HG03039 (cell line): ENCODE measurements around the gene GRID1.

Source experiments
- ATAC-seq: cut with Tn5 transposase; IDR thresholded peaks from one replicate; pipeline ENCODE4 v1.9.1; 2021; ENCODE audit warnings: mild to moderate bottlenecking, moderate library complexity; ENCODE audit not compliant: unreplicated experiment

GRID1 gene

GRCh38 chr10:85795460-85795859 lies 571.1 kb downstream of the GRID1 start:
- ATAC-seq, result no peak

GRCh38 chr10:85794553-85794952 lies 572.0 kb downstream of the GRID1 start:
- no peak for ATAC-seq

- no peak for ATAC-seq
Measured at GRCh38 chr10:85792533-85792858, 574.1 kb downstream of the GRID1 start.

GRCh38 chr10:85791818-85792532 lies 574.6 kb downstream of the GRID1 start:
- no peak for ATAC-seq

- no peak for ATAC-seq
Measured at GRCh38 chr10:85789982-85790789, 576.4 kb downstream of the GRID1 start.

- ATAC-seq, result no peak
Measured at GRCh38 chr10:85789125-85789524, 577.5 kb downstream of the GRID1 start.

GRCh38 chr10:85788570-85788969 lies 578.0 kb downstream of the GRID1 start:
- no peak for ATAC-seq

- ATAC-seq, result no peak
Measured at GRCh38 chr10:85787881-85788280, 578.7 kb downstream of the GRID1 start.

GRCh38 chr10:85787393-85787792 lies 579.2 kb downstream of the GRID1 start:
- no peak for ATAC-seq

- ATAC-seq, result no peak
Measured at GRCh38 chr10:85786401-85786899, 580.1 kb downstream of the GRID1 start.

GRCh38 chr10:85784792-85785191 lies 581.8 kb downstream of the GRID1 start:
- ATAC-seq, result no peak

GRCh38 chr10:85781404-85781803 lies 585.2 kb downstream of the GRID1 start:
- no peak for ATAC-seq

- ATAC-seq, result no peak
Measured at GRCh38 chr10:85778074-85778473, 588.5 kb downstream of the GRID1 start.

GRCh38 chr10:85767891-85768290 lies 598.7 kb downstream of the GRID1 start:
- no peak for ATAC-seq

- no peak for ATAC-seq
Measured at GRCh38 chr10:85764108-85764507, 602.5 kb downstream of the GRID1 start.

GRCh38 chr10:85761906-85762445 lies 604.6 kb downstream of the GRID1 start:
- ATAC-seq, result no peak

- ATAC-seq, result peak; percentile 93
Measured at GRCh38 chr10:85741626-85742300, 624.8 kb downstream of the GRID1 start.

GRCh38 chr10:85735997-85736396 lies 630.6 kb downstream of the GRID1 start:
- no peak for ATAC-seq

- ATAC-seq, result no peak
Measured at GRCh38 chr10:85734791-85735190, 631.8 kb downstream of the GRID1 start.

- no peak for ATAC-seq
Measured at GRCh38 chr10:85724215-85724614, 642.4 kb downstream of the GRID1 start.

GRCh38 chr10:85720931-85721590 lies 645.5 kb downstream of the GRID1 start:
- no peak for ATAC-seq
